Endodermal cell (in vitro differentiated cells): ENCODE data around the gene ANKRD12. TPM values are rescaled to one million over a fixed set of nuclear protein-coding genes. Genes with fewer than 3 reads are reported as not detected.

Experiments used
- DNase-seq: peaks from one replicate; pipeline ENCODE4 v3.0.0-alpha.2; 2017
- H3K27ac ChIP-seq: 2 replicates; pipeline ENCODE4 v1.5.1; 2013; ENCODE audit warnings: mild to moderate bottlenecking, low read depth, low read length, moderate library complexity
- H3K27me3 ChIP-seq: 2 replicates; pipeline ENCODE4 v1.6.1; 2013; ENCODE audit warnings: mild to moderate bottlenecking, low read length, moderate library complexity; ENCODE audit not compliant: insufficient read depth, control insufficient read depth, poor library complexity, severe bottlenecking
- H3K36me3 ChIP-seq: 2 replicates; pipeline ENCODE4 v1.7.0; 2013; ENCODE audit warnings: mild to moderate bottlenecking, low read length, moderate library complexity; ENCODE audit not compliant: control insufficient read depth, insufficient read depth
- H3K4me1 ChIP-seq: one replicate; pipeline ENCODE4 v1.7.0; 2013; ENCODE audit warnings: low read length; ENCODE audit not compliant: control insufficient read depth, insufficient read depth
- H3K4me3 ChIP-seq: 2 replicates; pipeline ENCODE4 v1.5.1; 2013; ENCODE audit warnings: mild to moderate bottlenecking, low read length, moderate library complexity
- H3K9ac ChIP-seq: 2 replicates; pipeline ENCODE4 v1.6.1; 2013; ENCODE audit warnings: mild to moderate bottlenecking, low read length, moderate library complexity; ENCODE audit not compliant: poor library complexity, severe bottlenecking; ENCODE audit errors: extremely low read depth
- H3K9me3 ChIP-seq: 2 replicates; pipeline ENCODE4 v1.6.1; 2013; ENCODE audit warnings: mild to moderate bottlenecking, low read length, moderate library complexity; ENCODE audit not compliant: control insufficient read depth
- H3K27ac Mint-ChIP-seq: 2 replicates; pipeline ENCODE4 v1.8.0; 2020; ENCODE audit warnings: mixed read lengths
- H3K27me3 Mint-ChIP-seq: 2 replicates; pipeline ENCODE4 v1.8.0; 2021; ENCODE audit warnings: mild to moderate bottlenecking, mixed read lengths; ENCODE audit not compliant: insufficient read depth
- H3K36me3 Mint-ChIP-seq: 2 replicates; pipeline ENCODE4 v1.8.0; 2020; ENCODE audit warnings: low read depth, mixed read lengths
- H3K4me1 Mint-ChIP-seq: 2 replicates; pipeline ENCODE4 v1.8.0; 2020; ENCODE audit warnings: mixed read lengths
- H3K4me3 Mint-ChIP-seq: 2 replicates; pipeline ENCODE4 v1.8.0; 2020; ENCODE audit warnings: mild to moderate bottlenecking, moderate library complexity, mixed read lengths
- H3K9me3 Mint-ChIP-seq: 2 replicates; pipeline ENCODE4 v1.8.0; 2020; ENCODE audit warnings: mild to moderate bottlenecking, mixed read lengths
- WGBS, 2 experiments: methylation state at CpG; one replicate each; pipeline versions ENCODE4 v1.1.5 to v1.1.7; 2013; ENCODE audit warnings: missing lambda C conversion rate in 2 of 2, mixed read lengths in 1 of 2; ENCODE audit not compliant: insufficient coverage in 1 of 2, insufficient read length in 1 of 2; 5-methylcytosine and 5-hydroxymethylcytosine counted together
- total RNA-seq, 2 donors: library from RNA; stranded (reverse); fragmentation: NEBNext Ultra II Directional in 1 of 2; extraction: Animal tissue kit (Norgen Biotek cat#: 25700) in 1 of 2; gene quantifications; 2 replicates in 1 of 2; 3 replicates in 1 of 2; pipeline ENCODE4 v1.2.1, GENCODE V29; 2021
- TF ChIP-seq, protein P1 (sequence below): fragments of 200-600 bp; sonication (generic); conservative IDR thresholded peaks from 2 replicates; pipeline ENCODE4 v1.5.0; 2021; ENCODE audit warnings: antibody characterized with exemption, mild to moderate bottlenecking

ANKRD12 gene
- total RNA-seq, 2 donors from 2014 or later, result 36.0 to 41.6 TPM

DNA sequence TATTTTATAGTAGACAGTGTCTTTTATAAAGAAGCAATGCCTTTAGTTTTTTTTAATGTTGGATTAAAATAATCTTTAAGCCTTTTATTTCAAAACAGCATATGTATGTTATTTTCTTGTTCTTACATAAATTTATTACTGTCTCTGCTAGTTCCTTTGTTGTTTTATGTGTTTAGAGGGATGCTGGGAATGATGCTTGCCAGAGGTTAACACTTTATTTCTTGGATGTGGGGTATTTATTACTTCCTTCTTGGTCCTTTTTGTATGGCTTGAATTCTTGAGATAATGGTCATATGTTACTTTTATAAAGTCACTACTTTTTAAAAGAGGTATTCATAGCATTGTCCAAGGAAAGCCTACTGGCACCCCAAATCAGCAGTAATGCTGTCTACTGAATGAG lies 63.1 kb downstream of the ANKRD12 start:
- H3K27me3 ChIP-seq, result no peaks in the 10 kb centered on the region
- no peak overlapping the region for H3K27ac ChIP-seq
- H3K4me3 ChIP-seq, result no peak overlapping the region
- Mint-ChIP-seq H3K27ac (no peak overlapping the region), H3K36me3 (peaks cover 10% of the 10 kb centered on the region), H3K27me3 (no peaks in the 10 kb centered on the region), H3K4me1 (peaks cover 20% of the 10 kb centered on the region), H3K9me3 (no peaks in the 10 kb centered on the region), H3K4me3 (no peak overlapping the region)
- no peaks in the 10 kb centered on the region for H3K4me1 ChIP-seq
- DNase-seq, result no peak
- no peaks in the 10 kb centered on the region for H3K9me3 ChIP-seq
- TF ChIP-seq, protein P1, sequence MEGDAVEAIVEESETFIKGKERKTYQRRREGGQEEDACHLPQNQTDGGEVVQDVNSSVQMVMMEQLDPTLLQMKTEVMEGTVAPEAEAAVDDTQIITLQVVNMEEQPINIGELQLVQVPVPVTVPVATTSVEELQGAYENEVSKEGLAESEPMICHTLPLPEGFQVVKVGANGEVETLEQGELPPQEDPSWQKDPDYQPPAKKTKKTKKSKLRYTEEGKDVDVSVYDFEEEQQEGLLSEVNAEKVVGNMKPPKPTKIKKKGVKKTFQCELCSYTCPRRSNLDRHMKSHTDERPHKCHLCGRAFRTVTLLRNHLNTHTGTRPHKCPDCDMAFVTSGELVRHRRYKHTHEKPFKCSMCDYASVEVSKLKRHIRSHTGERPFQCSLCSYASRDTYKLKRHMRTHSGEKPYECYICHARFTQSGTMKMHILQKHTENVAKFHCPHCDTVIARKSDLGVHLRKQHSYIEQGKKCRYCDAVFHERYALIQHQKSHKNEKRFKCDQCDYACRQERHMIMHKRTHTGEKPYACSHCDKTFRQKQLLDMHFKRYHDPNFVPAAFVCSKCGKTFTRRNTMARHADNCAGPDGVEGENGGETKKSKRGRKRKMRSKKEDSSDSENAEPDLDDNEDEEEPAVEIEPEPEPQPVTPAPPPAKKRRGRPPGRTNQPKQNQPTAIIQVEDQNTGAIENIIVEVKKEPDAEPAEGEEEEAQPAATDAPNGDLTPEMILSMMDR, result no peak
- peaks cover 3% of the 10 kb centered on the region for H3K36me3 ChIP-seq
- H3K9ac ChIP-seq, result no peak overlapping the region

- H3K36me3 Mint-ChIP-seq, result peaks cover 7% of the 10 kb centered on the region
- WGBS, 2 experiments, result 53% methylated on average over 2 of the region's 2 CpGs; no CpG with 5 or more reads in 1 of the 2 experiments
- Histone ChIP-seq H3K4me3 (no peak overlapping the region), H3K9ac (no peak overlapping the region), H3K9me3 (no peaks in the 10 kb centered on the region), H3K36me3 (no peaks in the 10 kb centered on the region), H3K27ac (no peak overlapping the region), H3K27me3 (no peaks in the 10 kb centered on the region), H3K4me1 (no peaks in the 10 kb centered on the region)
- H3K4me3 Mint-ChIP-seq, result no peak overlapping the region
- H3K9me3 Mint-ChIP-seq, result no peaks in the 10 kb centered on the region
- H3K4me1 Mint-ChIP-seq, result peaks cover 20% of the 10 kb centered on the region
- DNase-seq, result no peak
- TF ChIP-seq, protein P1, result no peak
- H3K27ac Mint-ChIP-seq, result no peak overlapping the region
- no peaks in the 10 kb centered on the region for H3K27me3 Mint-ChIP-seq
These were observed 64.6 kb downstream of the ANKRD12 start for GRCh38 chr18:9201224-9201623.

DNA sequence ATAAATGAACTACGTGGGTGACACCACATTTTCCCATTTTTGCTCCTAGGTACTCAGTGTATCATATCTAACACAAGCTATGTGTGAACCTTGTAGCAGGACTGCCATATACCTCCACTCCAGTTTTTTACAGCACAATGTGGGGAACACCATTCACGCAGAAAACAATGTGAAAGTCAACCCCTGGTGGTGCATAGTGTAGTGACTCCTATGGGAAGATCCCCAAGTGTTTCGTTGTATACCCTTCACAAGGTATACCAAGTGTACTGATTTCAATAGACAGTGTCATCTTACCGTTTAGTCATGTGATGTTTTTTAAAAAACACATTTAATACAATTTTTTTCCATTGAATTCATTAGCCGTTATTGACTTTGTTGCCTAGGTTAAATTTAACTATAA lies 68.1 kb downstream of the ANKRD12 start:
- H3K36me3 Mint-ChIP-seq, result peaks cover 9% of the 10 kb centered on the region

More for the DNA sequence above, 68.1 kb downstream of the ANKRD12 start:
- Histone ChIP-seq H3K27me3 (no peaks in the 10 kb centered on the region), H3K9me3 (no peaks in the 10 kb centered on the region), H3K9ac (no peak overlapping the region), H3K27ac (no peak overlapping the region), H3K4me1 (no peaks in the 10 kb centered on the region), H3K4me3 (no peak overlapping the region), H3K36me3 (peaks cover 4% of the 10 kb centered on the region)
- TF ChIP-seq, protein P1, result peak; percentile 43
- Mint-ChIP-seq H3K4me1 (peaks cover 12% of the 10 kb centered on the region), H3K27ac (no peak overlapping the region), H3K27me3 (no peaks in the 10 kb centered on the region), H3K9me3 (no peaks in the 10 kb centered on the region), H3K4me3 (no peak overlapping the region)
- 96 to 98% methylated on average over 4 to 5 of the region's 5 CpGs for WGBS, 2 experiments
- no peak for DNase-seq
